Natural killer cell treated with Interleukin-12 subunit alpha and Interleukin-12 subunit beta and Interleukin-15 and Interleukin-18, amount 100 ng/mL, for 72 hours (primary cell): ENCODE data around the gene NET1. TPM values are rescaled to one million over a fixed set of nuclear protein-coding genes. Genes with fewer than 3 reads are reported as not detected.
"Not testable (repeated sequence)": the region's sequence is repeated elsewhere in the genome, so short reads cannot be mapped to it uniquely, and the experiment has no call there.

Source experiments
- ATAC-seq, 2 donors: fragments of 150-1000 bp; cut with Tn5 transposase in 1 of 2; sonication (Bioruptor Pico), chemical (Tn5 transposase) in 1 of 2; 2 replicates each; pipeline ENCODE4 v1.10.0; 2021
- DNase-seq: peaks from one replicate; pipeline ENCODE4 v3.0.0; 2022; ENCODE audit warnings: low spot score
- H3K27ac Mint-ChIP-seq, 2 donors: 1 replicate in 1 of 2; 2 replicates in 1 of 2; pipeline ENCODE4 v1.8.0; 2022; ENCODE audit warnings: mixed read lengths in 2 of 2, mild to moderate bottlenecking in 1 of 2, moderate library complexity in 1 of 2
- H3K27me3 Mint-ChIP-seq, 2 donors: 1 replicate in 1 of 2; 2 replicates in 1 of 2; pipeline ENCODE4 v1.8.0; 2022; ENCODE audit warnings: mixed read lengths in 2 of 2
- H3K36me3 Mint-ChIP-seq: one replicate; pipeline ENCODE4 v1.8.0; 2022; ENCODE audit warnings: mixed read lengths
- H3K4me1 Mint-ChIP-seq, 2 donors: 1 replicate in 1 of 2; 2 replicates in 1 of 2; pipeline ENCODE4 v1.8.0; 2022; ENCODE audit warnings: low read depth in 2 of 2, mixed read lengths in 2 of 2, mild to moderate bottlenecking in 1 of 2
- H3K4me3 Mint-ChIP-seq: one replicate; pipeline ENCODE4 v1.8.0; 2022; ENCODE audit warnings: mixed read lengths
- H3K9me3 Mint-ChIP-seq: 2 replicates; pipeline ENCODE4 v1.8.0; 2022; ENCODE audit warnings: mixed read lengths
- total RNA-seq, 2 donors: library from RNA; stranded (reverse); gene quantifications; one replicate each; pipeline ENCODE4 v1.2.3, GENCODE V29; 2022

Gene NET1
- total RNA-seq, 2 donors from 2014 or later = 20.1 to 36.0 TPM

GRCh38 chr10:5468262-5469106 is 56.1 kb downstream of the NET1 start:
- DNase-seq = no peak
- Mint-ChIP-seq H3K27ac (no peak overlapping the region), H3K4me3 (no peak overlapping the region), H3K27me3 (peaks cover 6 to 8% of the 10 kb centered on the region in 2 donors), H3K36me3 (no peaks in the 10 kb centered on the region), H3K4me1 (no peaks in the 10 kb centered on the region), H3K9me3 (no peaks in the 10 kb centered on the region)
- ATAC-seq = no peak

DNA sequence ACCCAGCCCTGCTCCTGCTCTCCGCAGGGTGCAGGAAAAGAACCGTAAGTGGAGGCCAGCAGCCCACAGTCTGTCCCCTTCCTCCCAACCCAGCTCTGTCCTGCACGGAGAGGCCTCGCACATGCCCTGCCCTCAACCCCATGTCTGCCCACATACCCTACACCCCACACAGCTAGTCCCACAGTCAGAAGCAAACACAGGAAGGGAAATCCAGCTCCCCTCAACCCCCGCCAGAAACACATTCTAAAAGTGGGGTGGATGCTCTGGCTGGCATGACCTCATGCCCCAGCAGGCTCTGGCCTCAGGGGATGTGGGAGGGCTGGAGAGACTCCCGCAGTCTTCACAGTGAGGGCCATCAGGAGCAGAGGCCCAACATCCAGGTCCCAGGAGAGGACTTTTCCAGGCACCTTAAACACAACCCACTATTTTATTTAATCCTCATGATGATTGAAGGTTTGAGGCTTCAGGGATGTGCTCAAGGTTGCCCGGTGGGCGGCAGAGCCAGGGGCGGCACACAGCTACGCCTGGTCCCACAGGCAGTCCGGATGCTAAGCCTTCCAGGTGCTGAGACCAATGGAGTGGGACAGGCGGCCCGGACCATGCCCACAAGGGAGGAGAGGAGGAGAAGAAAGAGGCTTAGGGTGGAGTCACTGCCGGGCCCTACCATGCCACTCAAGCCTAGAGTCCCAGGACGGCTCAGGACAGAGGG is 57.1 kb downstream of the NET1 start:
- Mint-ChIP-seq H3K4me3 (no peak overlapping the region), H3K27ac (no peak overlapping the region), H3K4me1 (no peaks in the 10 kb centered on the region), H3K36me3 (no peaks in the 10 kb centered on the region), H3K27me3 (peaks cover 6 to 8% of the 10 kb centered on the region in 2 donors), H3K9me3 (no peaks in the 10 kb centered on the region)
- peak; percentile 34 to 35 for ATAC-seq
- no peak for DNase-seq

- H3K9me3 Mint-ChIP-seq = no peaks in the 10 kb centered on the region
- H3K36me3 Mint-ChIP-seq = no peaks in the 10 kb centered on the region
- DNase-seq (no peak), ATAC-seq (peak in 1 of 2 donors; percentile 29)
- H3K4me3 Mint-ChIP-seq = no peak overlapping the region
- no peak overlapping the region for H3K27ac Mint-ChIP-seq
- no peaks in the 10 kb centered on the region for H3K4me1 Mint-ChIP-seq
- H3K27me3 Mint-ChIP-seq = peaks cover 6 to 8% of the 10 kb centered on the region in 2 donors
These were observed 57.9 kb downstream of the NET1 start for GRCh38 chr10:5470062-5470751.

DNA sequence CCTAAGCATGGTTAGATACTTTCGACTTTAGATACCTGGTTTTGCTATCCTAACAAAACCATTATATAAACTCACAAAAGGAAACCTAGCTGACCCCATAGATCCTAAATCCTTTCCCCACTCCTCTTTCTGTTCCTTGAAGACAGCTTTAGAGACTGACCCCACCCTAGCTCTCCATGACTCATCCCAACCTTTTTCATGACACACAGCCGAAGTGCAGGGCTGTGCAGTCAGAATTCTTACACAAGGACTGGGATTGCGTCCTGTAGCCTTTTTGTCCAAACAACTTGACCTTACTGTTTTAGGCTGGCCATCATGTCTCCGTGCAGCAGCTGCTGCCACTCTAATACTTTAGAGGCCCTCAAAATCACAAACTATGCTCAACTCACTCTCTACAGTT is 62.3 kb downstream of the NET1 start:
- not testable (repeated sequence) for H3K4me3 Mint-ChIP-seq, H3K9me3 Mint-ChIP-seq, H3K27me3 Mint-ChIP-seq, H3K4me1 Mint-ChIP-seq, H3K36me3 Mint-ChIP-seq, DNase-seq, H3K27ac Mint-ChIP-seq, ATAC-seq

DNA sequence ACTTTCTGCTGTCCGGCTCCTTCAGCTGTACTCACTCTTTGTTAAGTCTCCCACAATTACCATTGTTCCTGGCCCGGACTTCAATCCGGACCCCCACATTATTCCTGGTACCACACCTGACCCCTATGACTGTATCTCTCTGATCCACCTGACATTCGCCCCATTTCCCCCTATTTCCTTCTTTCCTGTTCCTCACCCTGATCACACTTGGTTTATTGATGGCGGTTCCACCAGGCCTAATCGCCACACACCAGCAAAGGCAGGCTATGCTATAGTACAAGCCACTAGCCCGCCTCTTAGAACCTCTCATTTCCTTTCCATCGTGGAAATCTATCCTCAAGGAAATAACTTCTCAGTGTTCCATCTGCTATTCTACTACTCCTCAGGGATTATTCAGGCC is 62.7 kb downstream of the NET1 start:
- H3K4me1 Mint-ChIP-seq, H3K27me3 Mint-ChIP-seq, ATAC-seq, DNase-seq, H3K4me3 Mint-ChIP-seq, H3K36me3 Mint-ChIP-seq, H3K27ac Mint-ChIP-seq, H3K9me3 Mint-ChIP-seq: not testable (repeated sequence)

- H3K4me1 Mint-ChIP-seq, H3K4me3 Mint-ChIP-seq, DNase-seq, H3K36me3 Mint-ChIP-seq, H3K9me3 Mint-ChIP-seq, H3K27ac Mint-ChIP-seq, ATAC-seq: not testable (repeated sequence)
- peaks cover 8 to 11% of the 10 kb centered on the region in 2 donors for H3K27me3 Mint-ChIP-seq
These were observed 63.8 kb downstream of the NET1 start for GRCh38 chr10:5475974-5476807.

DNA sequence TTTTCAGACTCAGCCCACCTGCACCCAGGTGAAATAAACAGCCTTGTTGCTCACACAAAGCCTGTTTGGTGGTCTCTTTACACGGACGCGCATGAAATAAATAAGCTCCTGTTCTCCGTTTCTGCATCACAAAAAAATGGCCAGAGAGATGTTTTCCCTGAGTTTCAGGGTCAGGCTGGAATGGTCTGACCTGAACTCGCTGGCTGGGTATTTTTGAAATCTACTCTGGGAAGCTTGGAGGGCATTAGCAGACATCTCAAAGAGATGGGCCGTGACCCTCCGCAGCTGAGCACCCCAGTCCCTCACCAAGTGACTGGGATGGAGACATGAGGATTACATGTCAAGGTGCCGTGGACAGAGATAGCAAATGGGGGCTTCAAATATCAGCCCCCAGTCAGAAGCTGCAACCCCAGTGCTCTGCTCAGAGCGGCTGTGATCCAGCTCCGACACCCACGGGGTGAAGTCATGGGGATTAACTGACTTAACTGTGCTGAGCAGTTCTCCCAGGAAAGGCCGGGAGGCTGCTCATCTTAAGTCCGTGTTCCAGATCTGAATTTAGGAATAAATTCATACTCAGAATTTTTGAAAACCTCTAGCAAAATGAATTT is 64.7 kb downstream of the NET1 start:
- Mint-ChIP-seq H3K27ac (no peak overlapping the region), H3K27me3 (peaks cover 5 to 10% of the 10 kb centered on the region in 2 donors), H3K4me3 (no peak overlapping the region), H3K4me1 (no peaks in the 10 kb centered on the region), H3K36me3 (no peaks in the 10 kb centered on the region), H3K9me3 (no peaks in the 10 kb centered on the region)
- ATAC-seq (no peak), DNase-seq (no peak)

GRCh38 chr10:5477948-5478693 is 65.8 kb downstream of the NET1 start:
- DNase-seq = no peak
- peak; percentile 17 to 57 for ATAC-seq
- no peaks in the 10 kb centered on the region for H3K9me3 Mint-ChIP-seq
- H3K4me3 Mint-ChIP-seq = no peak overlapping the region
- peaks cover 5 to 13% of the 10 kb centered on the region in 2 donors for H3K27me3 Mint-ChIP-seq
- H3K4me1 Mint-ChIP-seq = no peaks in the 10 kb centered on the region
- H3K36me3 Mint-ChIP-seq = no peaks in the 10 kb centered on the region
- H3K27ac Mint-ChIP-seq = no peak overlapping the region

GRCh38 chr10:5478694-5479305 is 66.4 kb downstream of the NET1 start:
- H3K27ac Mint-ChIP-seq = no peak overlapping the region
- no peaks in the 10 kb centered on the region for H3K9me3 Mint-ChIP-seq
- ATAC-seq (peak in 1 of 2 donors; percentile 45), DNase-seq (no peak)
- H3K4me3 Mint-ChIP-seq = no peak overlapping the region
- no peaks in the 10 kb centered on the region for H3K36me3 Mint-ChIP-seq
- H3K27me3 Mint-ChIP-seq = peaks cover 5 to 13% of the 10 kb centered on the region in 2 donors
- no peaks in the 10 kb centered on the region for H3K4me1 Mint-ChIP-seq

GRCh38 chr10:5479481-5480161 is 67.3 kb downstream of the NET1 start:
- peaks cover 3 to 13% of the 10 kb centered on the region in 2 donors for H3K27me3 Mint-ChIP-seq
- no peak overlapping the region for H3K4me3 Mint-ChIP-seq
- no peaks in the 10 kb centered on the region for H3K4me1 Mint-ChIP-seq
- DNase-seq (no peak), ATAC-seq (peak; percentile 45 to 46)
- no peaks in the 10 kb centered on the region for H3K36me3 Mint-ChIP-seq
- no peaks in the 10 kb centered on the region for H3K9me3 Mint-ChIP-seq
- H3K27ac Mint-ChIP-seq = no peak overlapping the region

DNA sequence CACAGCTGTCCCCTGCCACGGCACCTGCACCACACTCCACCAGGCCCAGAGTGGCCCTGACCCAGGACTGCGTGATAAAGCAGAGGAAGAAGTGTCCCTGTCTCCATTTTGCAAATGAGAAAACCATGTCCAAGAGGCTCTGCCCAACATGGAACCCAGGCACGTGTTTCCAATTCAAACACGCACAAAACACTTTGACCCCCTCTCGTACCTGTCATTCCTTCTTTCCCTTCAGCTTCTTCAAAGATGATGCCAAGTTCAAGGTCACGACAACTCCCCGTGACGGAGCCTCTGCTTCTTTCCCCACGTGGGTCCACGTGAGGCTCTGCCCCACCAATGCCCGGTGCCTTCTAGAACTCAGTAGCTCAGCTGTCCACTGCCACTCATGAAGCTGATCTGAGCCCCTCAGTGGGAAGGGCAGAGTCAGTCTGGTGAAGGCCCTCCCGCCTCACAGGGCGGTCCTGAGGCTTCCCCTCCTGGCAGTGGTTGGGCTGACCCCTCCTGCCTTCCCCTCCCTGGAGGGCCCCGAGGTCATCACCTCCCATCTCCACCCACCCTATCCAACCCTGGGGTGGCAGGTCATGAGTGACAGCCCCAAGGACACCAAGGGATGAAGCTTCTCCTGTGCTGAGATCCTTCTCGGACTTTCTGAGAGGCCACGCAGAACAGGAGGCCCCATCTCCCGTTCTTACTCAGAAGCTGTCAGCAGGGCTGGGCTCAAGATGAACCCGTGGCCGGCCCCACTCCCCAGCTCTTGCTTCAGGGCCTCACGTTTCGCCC is 68.0 kb downstream of the NET1 start:
- DNase-seq (no peak), ATAC-seq (peak in 1 of 2 donors; percentile 18)
- Mint-ChIP-seq H3K4me1 (no peaks in the 10 kb centered on the region), H3K27me3 (peaks cover 3 to 13% of the 10 kb centered on the region in 2 donors), H3K9me3 (no peaks in the 10 kb centered on the region), H3K27ac (no peak overlapping the region), H3K4me3 (no peak overlapping the region), H3K36me3 (no peaks in the 10 kb centered on the region)
